CD8-positive, alpha-beta memory T cell (primary cell): ENCODE results near the gene TMCO5A. TPM values are rescaled to one million over a fixed set of nuclear protein-coding genes. Genes with fewer than 3 reads are reported as not detected.

Experiments
- CTCF ChIA-PET: fragments of 350-600 bp; sonication (Branson Sonifier 250); formaldehyde crosslinking; loops from one replicate; lab custom pipeline; 2021; ENCODE audit warnings: antibody characterized with exemption; lab: Charles Lee
- POLR2A ChIA-PET: fragments of 350-600 bp; sonication (Branson Sonifier 250); formaldehyde crosslinking; loops from one replicate; lab custom pipeline; 2021; ENCODE audit warnings: antibody characterized with exemption; lab: Charles Lee
- DNase-seq, 5 donors: peaks; one replicate each; pipeline versions ENCODE4 v3.0.0 to v3.0.0-alpha.2; 2020 to 2022; ENCODE audit warnings: mixed read lengths in 1 of 5
- H3K27ac ChIP-seq: one replicate; pipeline ENCODE4 v1.7.0; 2013; ENCODE audit warnings: low read depth, mild to moderate bottlenecking, low read length, moderate library complexity
- H3K27me3 ChIP-seq: 2 replicates; pipeline ENCODE4 v1.7.0; 2013; ENCODE audit warnings: low read length, mild to moderate bottlenecking; ENCODE audit not compliant: insufficient read depth, poor library complexity, severe bottlenecking
- H3K36me3 ChIP-seq: 2 replicates; pipeline ENCODE4 v1.7.0; 2013; ENCODE audit warnings: mild to moderate bottlenecking, low read length, moderate library complexity; ENCODE audit not compliant: insufficient read depth
- H3K4me1 ChIP-seq: 2 replicates; pipeline ENCODE4 v1.7.0; 2013; ENCODE audit warnings: mild to moderate bottlenecking, low read length, moderate library complexity; ENCODE audit not compliant: insufficient read depth
- H3K4me3 ChIP-seq: 2 replicates; pipeline ENCODE4 v1.7.0; 2013; ENCODE audit warnings: mild to moderate bottlenecking, low read length
- H3K9me3 ChIP-seq: 2 replicates; pipeline ENCODE4 v1.7.0; 2013; ENCODE audit warnings: mild to moderate bottlenecking, low read length
- H3K27ac Mint-ChIP-seq, 8 donors: one replicate each; pipeline ENCODE4 v1.8.0; 2020 to 2021; ENCODE audit warnings: mixed read lengths in 8 of 8, mild to moderate bottlenecking in 6 of 8, inconsistent platforms in 3 of 8, moderate library complexity in 3 of 8
- H3K27me3 Mint-ChIP-seq, 2 donors: one replicate each; pipeline ENCODE4 v1.8.0; 2020 to 2021; ENCODE audit warnings: mixed read lengths in 2 of 2, mild to moderate bottlenecking in 1 of 2, moderate library complexity in 1 of 2
- H3K36me3 Mint-ChIP-seq, 3 donors: one replicate each; pipeline ENCODE4 v1.8.0; 2020 to 2021; ENCODE audit warnings: mixed read lengths in 3 of 3, inconsistent platforms in 1 of 3, mild to moderate bottlenecking in 1 of 3
- H3K4me1 Mint-ChIP-seq, 3 donors: one replicate each; pipeline ENCODE4 v1.8.0; 2020 to 2021; ENCODE audit warnings: mixed read lengths in 3 of 3, inconsistent platforms in 1 of 3, mild to moderate bottlenecking in 1 of 3
- H3K4me3 Mint-ChIP-seq, 7 donors: one replicate each; pipeline ENCODE4 v1.8.0; 2020 to 2021; ENCODE audit warnings: mixed read lengths in 7 of 7, mild to moderate bottlenecking in 6 of 7, moderate library complexity in 4 of 7, inconsistent platforms in 2 of 7
- H3K9me3 Mint-ChIP-seq, 5 donors: one replicate each; pipeline ENCODE4 v1.8.0; 2020 to 2022; ENCODE audit warnings: mixed read lengths in 5 of 5, mild to moderate bottlenecking in 3 of 5, moderate library complexity in 2 of 5, inconsistent platforms in 1 of 5
- polyA plus RNA-seq: library from polyadenylated mRNA; unstranded; fragments of 300-500 nt; fragmentation: Illumina TruSeq; gene quantifications from one replicate; pipeline ENCODE4 v1.2.3, GENCODE V29; 2021
- total RNA-seq, 2 experiments: library from RNA; stranded (reverse); gene quantifications; one replicate each; pipeline ENCODE4 v1.2.3, GENCODE V29; 2021

Gene TMCO5A
- total RNA-seq: not detected
- polyA plus RNA-seq: not detected

- no peak within 1 kb of the TSS for H3K4me3 Mint-ChIP-seq
- H3K9me3 Mint-ChIP-seq: no peaks in the 10 kb centered on the region
- H3K36me3 Mint-ChIP-seq: no peaks in the 10 kb centered on the region
- H3K27ac ChIP-seq: no peak within 1 kb of the TSS
- H3K36me3 ChIP-seq: no peaks in the 10 kb centered on the region
- ChIA-PET CTCF (no interaction called here), POLR2A (no interaction called here)
- no peak within 1 kb of the TSS for H3K27ac Mint-ChIP-seq
- no peak for DNase-seq
- no peaks in the 10 kb centered on the region for H3K4me1 Mint-ChIP-seq
- H3K27me3 ChIP-seq: no peaks in the 10 kb centered on the region
- no peak within 1 kb of the TSS for H3K4me3 ChIP-seq
- peaks cover 0 to 7% of the 10 kb centered on the region in 2 donors for H3K27me3 Mint-ChIP-seq
- no peaks in the 10 kb centered on the region for H3K9me3 ChIP-seq
- H3K4me1 ChIP-seq: no peaks in the 10 kb centered on the region
Measured at GRCh38 chr15:37934340-37934739, at the start of gene TMCO5A. Gene TMCO5A (plus strand): TSS chr15:37934640. CDS start chr15:37936324, 1,684 bp downstream.

- H3K4me3 Mint-ChIP-seq: no peak overlapping the region
- H3K27ac Mint-ChIP-seq: no peak overlapping the region
- peaks cover 0 to 2% (median 0%) of the 10 kb centered on the region in 5 donors for H3K9me3 Mint-ChIP-seq
- H3K36me3 ChIP-seq: no peaks in the 10 kb centered on the region
- DNase-seq: no peak
- H3K27ac ChIP-seq: no peak overlapping the region
- no peaks in the 10 kb centered on the region for H3K4me1 ChIP-seq
- no peaks in the 10 kb centered on the region for H3K9me3 ChIP-seq
- H3K27me3 Mint-ChIP-seq: peaks cover 11 to 20% of the 10 kb centered on the region in 2 donors
- no peaks in the 10 kb centered on the region for H3K36me3 Mint-ChIP-seq
- H3K4me3 ChIP-seq: no peak overlapping the region
- H3K27me3 ChIP-seq: no peaks in the 10 kb centered on the region
- POLR2A ChIA-PET: no interaction called here
- CTCF ChIA-PET: no interaction called here
- H3K4me1 Mint-ChIP-seq: no peaks in the 10 kb centered on the region
Measured at GRCh38 chr15:37885651-37886050, 48.8 kb upstream of the TMCO5A start.

- Histone ChIP-seq H3K27ac (no peak overlapping the region), H3K4me1 (no peaks in the 10 kb centered on the region), H3K9me3 (no peaks in the 10 kb centered on the region), H3K36me3 (no peaks in the 10 kb centered on the region), H3K4me3 (no peak overlapping the region), H3K27me3 (no peaks in the 10 kb centered on the region)
- H3K36me3 Mint-ChIP-seq: no peaks in the 10 kb centered on the region
- H3K4me1 Mint-ChIP-seq: no peaks in the 10 kb centered on the region
- CTCF ChIA-PET: no interaction called here
- POLR2A ChIA-PET: no interaction called here
- no peak for DNase-seq
- no peak overlapping the region for H3K4me3 Mint-ChIP-seq
- no peaks in the 10 kb centered on the region for H3K9me3 Mint-ChIP-seq
- peaks cover 9 to 17% of the 10 kb centered on the region in 2 donors for H3K27me3 Mint-ChIP-seq
- H3K27ac Mint-ChIP-seq: peak overlapping the region in 1 of 8 donors; percentile 10
Measured at GRCh38 chr15:37888356-37888755, 46.1 kb upstream of the TMCO5A start.

- H3K9me3 ChIP-seq: no peaks in the 10 kb centered on the region
- no peak overlapping the region for H3K4me3 ChIP-seq
- ChIA-PET POLR2A (no interaction called here), CTCF (no interaction called here)
- no peaks in the 10 kb centered on the region for H3K4me1 ChIP-seq
- H3K27me3 ChIP-seq: no peaks in the 10 kb centered on the region
- H3K4me1 Mint-ChIP-seq: no peaks in the 10 kb centered on the region
- H3K36me3 Mint-ChIP-seq: no peaks in the 10 kb centered on the region
- no peak for DNase-seq
- H3K9me3 Mint-ChIP-seq: no peaks in the 10 kb centered on the region
- H3K27ac Mint-ChIP-seq: no peak overlapping the region
- no peaks in the 10 kb centered on the region for H3K36me3 ChIP-seq
- no peak overlapping the region for H3K4me3 Mint-ChIP-seq
- H3K27me3 Mint-ChIP-seq: peaks cover 3 to 10% of the 10 kb centered on the region in 2 donors
- no peak overlapping the region for H3K27ac ChIP-seq
Measured at GRCh38 chr15:37891766-37892368, 42.6 kb upstream of the TMCO5A start.

GRCh38 chr15:37893309-37893708 lies 41.1 kb upstream of the TMCO5A start:
- H3K4me1 Mint-ChIP-seq: no peaks in the 10 kb centered on the region
- DNase-seq: no peak
- H3K4me3 Mint-ChIP-seq: no peak overlapping the region
- H3K4me1 ChIP-seq: no peaks in the 10 kb centered on the region
- H3K4me3 ChIP-seq: no peak overlapping the region
- no peaks in the 10 kb centered on the region for H3K36me3 ChIP-seq
- ChIA-PET CTCF (no interaction called here), POLR2A (no interaction called here)
- H3K27me3 Mint-ChIP-seq: peaks cover 2 to 13% of the 10 kb centered on the region in 2 donors
- H3K36me3 Mint-ChIP-seq: no peaks in the 10 kb centered on the region
- H3K27ac Mint-ChIP-seq: no peak overlapping the region
- H3K27ac ChIP-seq: no peak overlapping the region
- H3K9me3 ChIP-seq: no peaks in the 10 kb centered on the region
- H3K9me3 Mint-ChIP-seq: no peaks in the 10 kb centered on the region
- H3K27me3 ChIP-seq: no peaks in the 10 kb centered on the region

GRCh38 chr15:37898362-37898761 lies 36.1 kb upstream of the TMCO5A start:
- Histone ChIP-seq H3K9me3 (no peaks in the 10 kb centered on the region), H3K4me1 (no peaks in the 10 kb centered on the region), H3K36me3 (no peaks in the 10 kb centered on the region), H3K27ac (no peak overlapping the region), H3K27me3 (no peaks in the 10 kb centered on the region), H3K4me3 (no peak overlapping the region)
- ChIA-PET CTCF (no interaction called here), POLR2A (no interaction called here)
- DNase-seq: no peak
- Mint-ChIP-seq H3K27ac (no peak overlapping the region), H3K4me1 (no peaks in the 10 kb centered on the region), H3K9me3 (no peaks in the 10 kb centered on the region), H3K36me3 (no peaks in the 10 kb centered on the region), H3K27me3 (peaks cover 4 to 15% of the 10 kb centered on the region in 2 donors), H3K4me3 (no peak overlapping the region)

GRCh38 chr15:37900326-37901221 lies 33.9 kb upstream of the TMCO5A start:
- H3K36me3 Mint-ChIP-seq: no peaks in the 10 kb centered on the region
- CTCF ChIA-PET: no interaction called here
- no peak overlapping the region for H3K4me3 Mint-ChIP-seq
- Histone ChIP-seq H3K27me3 (no peaks in the 10 kb centered on the region), H3K4me3 (no peak overlapping the region), H3K9me3 (no peaks in the 10 kb centered on the region), H3K4me1 (no peaks in the 10 kb centered on the region), H3K36me3 (no peaks in the 10 kb centered on the region), H3K27ac (no peak overlapping the region)
- no peaks in the 10 kb centered on the region for H3K4me1 Mint-ChIP-seq
- H3K9me3 Mint-ChIP-seq: no peaks in the 10 kb centered on the region
- peaks cover 4 to 18% of the 10 kb centered on the region in 2 donors for H3K27me3 Mint-ChIP-seq
- POLR2A ChIA-PET: no interaction called here
- no peak overlapping the region for H3K27ac Mint-ChIP-seq
- no peak for DNase-seq

- Histone ChIP-seq H3K9me3 (no peaks in the 10 kb centered on the region), H3K27ac (no peak overlapping the region), H3K4me3 (no peak overlapping the region), H3K27me3 (no peaks in the 10 kb centered on the region), H3K36me3 (no peaks in the 10 kb centered on the region), H3K4me1 (no peaks in the 10 kb centered on the region)
- H3K4me3 Mint-ChIP-seq: no peak overlapping the region
- DNase-seq: no peak
- H3K4me1 Mint-ChIP-seq: no peaks in the 10 kb centered on the region
- peaks cover 4 to 18% of the 10 kb centered on the region in 2 donors for H3K27me3 Mint-ChIP-seq
- H3K27ac Mint-ChIP-seq: no peak overlapping the region
- no peaks in the 10 kb centered on the region for H3K36me3 Mint-ChIP-seq
- ChIA-PET CTCF (no interaction called here), POLR2A (no interaction called here)
- no peaks in the 10 kb centered on the region for H3K9me3 Mint-ChIP-seq
Measured at GRCh38 chr15:37902126-37902525, 32.3 kb upstream of the TMCO5A start.
